Activated naive CD8-positive, alpha-beta T cell treated with anti-CD3 and anti-CD28 coated beads, Interleukin-2, amount 50 U/mL, for 24 hours (primary cell): Measurements from ENCODE around the gene TNFSF13.

Experiments
- ATAC-seq: fragments of 150-1000 bp; cut with Tn5 transposase; one replicate; pipeline ENCODE4 v1.10.0; 2021
- DNase-seq: peaks from one replicate; pipeline ENCODE4 v3.0.0; 2021
- H3K27ac Mint-ChIP-seq: one replicate; pipeline ENCODE4 v1.8.0; 2021; ENCODE audit warnings: mild to moderate bottlenecking, mixed read lengths
- H3K27me3 Mint-ChIP-seq: one replicate; pipeline ENCODE4 v1.8.0; 2021; ENCODE audit warnings: mixed read lengths
- H3K36me3 Mint-ChIP-seq: one replicate; pipeline ENCODE4 v1.8.0; 2021; ENCODE audit warnings: low read depth, mixed read lengths
- H3K4me1 Mint-ChIP-seq: one replicate; pipeline ENCODE4 v1.8.0; 2021; ENCODE audit warnings: mixed read lengths
- H3K4me3 Mint-ChIP-seq: one replicate; pipeline ENCODE4 v1.8.0; 2021; ENCODE audit warnings: mild to moderate bottlenecking, moderate library complexity, mixed read lengths
- H3K9me3 Mint-ChIP-seq: one replicate; pipeline ENCODE4 v1.8.0; 2021; ENCODE audit warnings: mixed read lengths

TNFSF13 gene

DNA sequence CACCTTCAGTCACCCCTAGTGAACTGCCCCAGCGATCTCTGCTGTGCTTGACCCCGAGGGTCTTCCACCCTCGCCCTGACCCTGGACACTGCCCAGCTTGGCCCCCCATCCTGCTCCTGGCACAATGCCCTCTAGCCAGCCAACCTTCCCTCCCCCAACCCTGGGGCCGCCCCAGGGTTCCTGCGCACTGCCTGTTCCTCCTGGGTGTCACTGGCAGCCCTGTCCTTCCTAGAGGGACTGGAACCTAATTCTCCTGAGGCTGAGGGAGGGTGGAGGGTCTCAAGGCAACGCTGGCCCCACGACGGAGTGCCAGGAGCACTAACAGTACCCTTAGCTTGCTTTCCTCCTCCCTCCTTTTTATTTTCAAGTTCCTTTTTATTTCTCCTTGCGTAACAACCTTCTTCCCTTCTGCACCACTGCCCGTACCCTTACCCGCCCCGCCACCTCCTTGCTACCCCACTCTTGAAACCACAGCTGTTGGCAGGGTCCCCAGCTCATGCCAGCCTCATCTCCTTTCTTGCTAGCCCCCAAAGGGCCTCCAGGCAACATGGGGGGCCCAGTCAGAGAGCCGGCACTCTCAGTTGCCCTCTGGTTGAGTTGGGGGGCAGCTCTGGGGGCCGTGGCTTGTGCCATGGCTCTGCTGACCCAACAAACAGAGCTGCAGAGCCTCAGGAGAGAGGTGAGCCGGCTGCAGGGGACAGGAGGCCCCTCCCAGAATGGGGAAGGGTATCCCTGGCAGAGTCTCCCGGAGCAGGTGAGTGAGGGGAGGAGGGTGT, at the start of gene TNFSF13:
Gene TNFSF13, plus strand, starts transcription at position 207 of the 776 bp plus-strand sequence. Its CDS starts 290 bp downstream, at position 497.
- Mint-ChIP-seq H3K4me3 (peak within 1 kb of the TSS; percentile 95), H3K4me1 (peaks cover 64% of the 10 kb centered on the region), H3K27ac (peak within 1 kb of the TSS; percentile 78), H3K9me3 (no peaks in the 10 kb centered on the region), H3K36me3 (peaks cover 8% of the 10 kb centered on the region), H3K27me3 (no peaks in the 10 kb centered on the region)
- ATAC-seq (no peak), DNase-seq (no peak)

- DNase-seq = no peak
- no peak overlapping the region for H3K27ac Mint-ChIP-seq
- H3K9me3 Mint-ChIP-seq = no peaks in the 10 kb centered on the region
- no peaks in the 10 kb centered on the region for H3K27me3 Mint-ChIP-seq
- peaks cover 73% of the 10 kb centered on the region for H3K36me3 Mint-ChIP-seq
- H3K4me3 Mint-ChIP-seq = no peak overlapping the region
- H3K4me1 Mint-ChIP-seq = no peaks in the 10 kb centered on the region
- no peak for ATAC-seq
Measured at GRCh38 chr17:7508846-7509245, 49.7 kb upstream of the TNFSF13 start.

- ATAC-seq (no peak), DNase-seq (no peak)
- Mint-ChIP-seq H3K4me3 (no peak overlapping the region), H3K4me1 (no peaks in the 10 kb centered on the region), H3K9me3 (no peaks in the 10 kb centered on the region), H3K36me3 (peaks cover 75% of the 10 kb centered on the region), H3K27ac (no peak overlapping the region), H3K27me3 (no peaks in the 10 kb centered on the region)
Measured at GRCh38 chr17:7509937-7510336, 48.6 kb upstream of the TNFSF13 start.

- H3K9me3 Mint-ChIP-seq = no peaks in the 10 kb centered on the region
- no peak for ATAC-seq
- H3K36me3 Mint-ChIP-seq = peaks cover 70% of the 10 kb centered on the region
Measured at GRCh38 chr17:7511108-7511507, 47.4 kb upstream of the TNFSF13 start.

GRCh38 chr17:7512105-7512504, 46.4 kb upstream of the TNFSF13 start:
- no peak for DNase-seq
- peaks cover 60% of the 10 kb centered on the region for H3K36me3 Mint-ChIP-seq
- H3K27ac Mint-ChIP-seq = no peak overlapping the region
- H3K4me3 Mint-ChIP-seq = no peak overlapping the region
- no peaks in the 10 kb centered on the region for H3K27me3 Mint-ChIP-seq
- no peak for ATAC-seq
- H3K4me1 Mint-ChIP-seq = no peaks in the 10 kb centered on the region
- H3K9me3 Mint-ChIP-seq = no peaks in the 10 kb centered on the region

More at GRCh38 chr17:7511108-7511507, 47.4 kb upstream of the TNFSF13 start:
- H3K27ac Mint-ChIP-seq = peak overlapping the region; percentile 40
- no peak for DNase-seq
- no peaks in the 10 kb centered on the region for H3K4me1 Mint-ChIP-seq
- no peaks in the 10 kb centered on the region for H3K27me3 Mint-ChIP-seq
- H3K4me3 Mint-ChIP-seq = no peak overlapping the region

GRCh38 chr17:7512824-7513540, 45.6 kb upstream of the TNFSF13 start:
- Mint-ChIP-seq H3K36me3 (peaks cover 53% of the 10 kb centered on the region), H3K27me3 (no peaks in the 10 kb centered on the region), H3K9me3 (no peaks in the 10 kb centered on the region), H3K4me1 (no peaks in the 10 kb centered on the region), H3K27ac (no peak overlapping the region), H3K4me3 (no peak overlapping the region)
- DNase-seq = no peak
- ATAC-seq = no peak

DNA sequence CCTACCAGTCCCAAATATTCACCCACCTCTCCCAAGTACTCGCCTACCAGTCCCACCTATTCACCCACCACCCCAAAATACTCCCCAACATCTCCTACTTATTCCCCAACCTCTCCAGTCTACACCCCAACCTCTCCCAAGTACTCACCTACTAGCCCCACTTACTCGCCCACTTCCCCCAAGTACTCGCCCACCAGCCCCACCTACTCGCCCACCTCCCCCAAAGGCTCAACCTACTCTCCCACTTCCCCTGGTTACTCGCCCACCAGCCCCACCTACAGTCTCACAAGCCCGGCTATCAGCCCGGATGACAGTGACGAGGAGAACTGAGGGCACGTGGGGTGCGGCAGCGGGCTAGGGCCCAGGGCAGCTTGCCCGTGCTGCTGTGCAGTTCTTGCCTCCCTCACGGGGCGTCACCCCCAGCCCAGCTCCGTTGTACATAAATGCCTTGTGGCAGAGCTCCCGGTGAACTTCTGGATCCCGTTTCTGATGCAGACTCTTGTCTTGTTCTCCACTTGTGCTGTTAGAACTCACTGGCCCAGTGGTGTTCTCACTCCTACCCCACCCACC, 44.6 kb upstream of the TNFSF13 start:
- DNase-seq (no peak), ATAC-seq (no peak)
- Mint-ChIP-seq H3K4me3 (no peak overlapping the region), H3K36me3 (peaks cover 45% of the 10 kb centered on the region), H3K27me3 (no peaks in the 10 kb centered on the region), H3K27ac (peak overlapping the region; percentile 27), H3K4me1 (no peaks in the 10 kb centered on the region), H3K9me3 (no peaks in the 10 kb centered on the region)

- Mint-ChIP-seq H3K4me3 (no peak overlapping the region), H3K9me3 (no peaks in the 10 kb centered on the region)
Measured at GRCh38 chr17:7515911-7516610, 42.5 kb upstream of the TNFSF13 start.

GRCh38 chr17:7523033-7523432, 35.5 kb upstream of the TNFSF13 start:
- H3K4me1 Mint-ChIP-seq = peaks cover 2% of the 10 kb centered on the region
- H3K27me3 Mint-ChIP-seq = no peaks in the 10 kb centered on the region
- H3K36me3 Mint-ChIP-seq = no peaks in the 10 kb centered on the region
- DNase-seq = peak; percentile 61
- ATAC-seq = peak; percentile 59
- no peaks in the 10 kb centered on the region for H3K9me3 Mint-ChIP-seq
- no peak overlapping the region for H3K4me3 Mint-ChIP-seq
- no peak overlapping the region for H3K27ac Mint-ChIP-seq

More at GRCh38 chr17:7515911-7516610, 42.5 kb upstream of the TNFSF13 start:
- H3K4me1 Mint-ChIP-seq = no peaks in the 10 kb centered on the region
- DNase-seq (no peak), ATAC-seq (no peak)
- H3K27ac Mint-ChIP-seq = no peak overlapping the region
- H3K36me3 Mint-ChIP-seq = peaks cover 28% of the 10 kb centered on the region
- H3K27me3 Mint-ChIP-seq = no peaks in the 10 kb centered on the region

- no peak overlapping the region for H3K4me3 Mint-ChIP-seq
- ATAC-seq = no peak
- H3K9me3 Mint-ChIP-seq = no peaks in the 10 kb centered on the region
- peaks cover 1% of the 10 kb centered on the region for H3K36me3 Mint-ChIP-seq
- H3K4me1 Mint-ChIP-seq = no peaks in the 10 kb centered on the region
- no peak overlapping the region for H3K27ac Mint-ChIP-seq
- DNase-seq = no peak
- no peaks in the 10 kb centered on the region for H3K27me3 Mint-ChIP-seq
Measured at GRCh38 chr17:7528842-7529241, 29.7 kb upstream of the TNFSF13 start.

DNA sequence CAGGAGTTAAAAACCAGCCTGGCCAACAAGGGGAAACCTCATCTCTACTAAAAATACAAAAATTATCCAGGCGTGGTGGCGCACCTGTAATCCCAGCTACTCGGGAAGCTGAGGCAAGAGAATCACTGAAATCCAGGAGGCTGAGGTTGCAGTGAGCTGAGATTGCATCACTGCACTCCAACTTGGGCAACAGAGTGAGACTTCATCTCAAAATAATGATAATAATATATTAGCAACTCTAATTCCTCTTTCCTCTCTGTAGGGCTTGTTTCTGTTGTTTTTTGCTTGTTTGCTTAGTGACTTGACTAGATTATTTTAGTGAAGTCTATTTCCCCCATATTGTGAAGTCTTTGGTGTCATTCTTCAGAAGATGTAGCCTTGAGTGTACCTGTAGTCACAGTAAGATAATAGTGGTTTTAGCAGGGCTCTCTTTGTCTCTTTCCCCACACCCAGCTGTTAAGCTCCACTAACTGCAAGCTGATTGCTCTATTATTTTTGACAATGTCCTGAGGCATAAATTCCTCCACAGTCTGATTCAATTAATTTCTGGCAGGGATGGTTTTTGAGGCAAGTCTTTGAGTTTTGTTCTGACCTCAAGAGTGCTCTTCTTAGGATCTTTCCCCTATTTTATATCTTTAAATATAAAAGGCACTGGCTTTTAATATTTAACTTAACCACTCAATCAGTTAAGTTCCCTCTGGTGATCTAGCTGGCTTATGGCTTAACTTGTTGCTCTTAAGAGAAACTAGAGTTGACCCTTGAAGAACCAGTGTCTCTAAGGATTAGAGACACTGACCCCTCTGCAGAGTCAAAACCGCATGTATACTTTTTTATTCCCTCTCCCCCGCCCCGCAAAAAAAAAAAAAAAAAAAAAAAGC, 28.3 kb upstream of the TNFSF13 start:
- Mint-ChIP-seq H3K9me3 (no peaks in the 10 kb centered on the region), H3K4me3 (no peak overlapping the region)
- no peak for DNase-seq

GRCh38 chr17:7538050-7538449, 20.5 kb upstream of the TNFSF13 start:
- no peak overlapping the region for H3K4me3 Mint-ChIP-seq
- no peaks in the 10 kb centered on the region for H3K36me3 Mint-ChIP-seq
- no peaks in the 10 kb centered on the region for H3K9me3 Mint-ChIP-seq
- no peak overlapping the region for H3K27ac Mint-ChIP-seq
- ATAC-seq = no peak
- H3K27me3 Mint-ChIP-seq = no peaks in the 10 kb centered on the region
- DNase-seq = no peak
- H3K4me1 Mint-ChIP-seq = no peaks in the 10 kb centered on the region

More for the DNA sequence above, 28.3 kb upstream of the TNFSF13 start:
- H3K27me3 Mint-ChIP-seq = no peaks in the 10 kb centered on the region
- no peak for ATAC-seq
- no peak overlapping the region for H3K27ac Mint-ChIP-seq
- H3K4me1 Mint-ChIP-seq = no peaks in the 10 kb centered on the region
- peaks cover 1% of the 10 kb centered on the region for H3K36me3 Mint-ChIP-seq

GRCh38 chr17:7538891-7539545, 19.5 kb upstream of the TNFSF13 start:
- Mint-ChIP-seq H3K4me3 (no peak overlapping the region), H3K4me1 (no peaks in the 10 kb centered on the region), H3K9me3 (no peaks in the 10 kb centered on the region), H3K27ac (no peak overlapping the region), H3K27me3 (no peaks in the 10 kb centered on the region), H3K36me3 (no peaks in the 10 kb centered on the region)
- no peak for ATAC-seq
- DNase-seq = no peak
